HG03095 (cell line): ENCODE measurements around the gene ADD3.

ENCODE experiments used
- ATAC-seq: cut with Tn5 transposase; IDR thresholded peaks from one replicate; pipeline ENCODE4 v1.9.1; 2021; ENCODE audit warnings: moderate library complexity; ENCODE audit not compliant: unreplicated experiment

The ADD3 gene

DNA sequence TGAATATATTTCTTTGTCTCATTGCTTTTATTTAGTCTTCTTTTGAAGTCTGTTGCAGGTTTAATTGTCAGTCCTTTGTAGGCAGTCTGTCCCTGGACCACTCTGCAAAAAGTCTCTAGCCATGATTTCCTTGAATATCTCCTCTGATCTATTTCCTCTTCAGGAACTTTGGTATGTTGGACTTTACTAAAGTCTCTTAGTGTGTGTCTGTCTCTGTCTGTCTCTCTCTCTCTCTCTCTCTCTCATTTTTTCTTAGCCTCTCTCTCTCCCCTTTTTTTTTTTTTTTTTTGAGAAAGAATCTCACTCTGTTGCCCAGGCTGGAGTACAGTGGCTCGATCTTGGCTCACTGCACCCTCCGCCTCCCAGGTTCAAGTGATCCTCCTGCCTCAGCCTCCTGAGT lies 57.5 kb downstream of the ADD3 start:
- ATAC-seq, result no peak

DNA sequence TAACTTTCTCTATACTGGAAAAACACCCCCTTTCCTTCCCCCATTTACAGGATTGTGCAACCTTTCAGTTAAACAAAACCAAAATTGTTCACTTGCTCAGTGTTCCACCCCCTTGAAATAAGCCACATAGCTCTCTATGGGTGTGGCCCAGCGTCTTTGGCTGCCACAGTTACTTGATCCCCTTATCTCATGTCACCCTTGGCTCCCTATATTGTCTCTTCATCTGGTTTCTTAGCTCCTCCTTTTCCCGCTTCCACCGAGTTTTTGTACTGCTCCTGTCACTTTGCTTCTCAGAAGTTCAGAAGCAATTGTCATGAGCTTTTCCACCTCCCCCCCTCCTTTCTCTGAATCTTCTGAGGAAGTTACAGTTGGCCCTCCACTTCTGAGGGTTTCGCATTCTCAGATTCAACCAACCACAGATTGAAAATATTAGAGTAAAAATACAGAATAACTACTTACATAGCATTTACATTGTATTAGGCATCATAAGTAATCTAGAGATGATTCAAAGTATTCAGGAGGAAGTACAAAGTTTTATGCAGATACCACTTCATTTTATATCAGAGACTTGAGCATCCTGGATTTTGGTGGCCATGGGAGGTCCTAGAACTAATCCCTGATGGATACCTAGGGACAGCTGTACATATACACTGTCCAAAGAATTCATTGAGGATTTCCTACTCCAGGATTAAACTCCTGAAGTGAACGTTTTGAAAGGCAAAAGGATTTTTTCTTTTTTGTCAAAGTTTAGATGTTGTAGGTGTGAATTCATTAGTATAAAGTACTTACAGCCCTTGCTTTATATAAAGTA lies 60.4 kb downstream of the ADD3 start:
- ATAC-seq, result peak; percentile 48

DNA sequence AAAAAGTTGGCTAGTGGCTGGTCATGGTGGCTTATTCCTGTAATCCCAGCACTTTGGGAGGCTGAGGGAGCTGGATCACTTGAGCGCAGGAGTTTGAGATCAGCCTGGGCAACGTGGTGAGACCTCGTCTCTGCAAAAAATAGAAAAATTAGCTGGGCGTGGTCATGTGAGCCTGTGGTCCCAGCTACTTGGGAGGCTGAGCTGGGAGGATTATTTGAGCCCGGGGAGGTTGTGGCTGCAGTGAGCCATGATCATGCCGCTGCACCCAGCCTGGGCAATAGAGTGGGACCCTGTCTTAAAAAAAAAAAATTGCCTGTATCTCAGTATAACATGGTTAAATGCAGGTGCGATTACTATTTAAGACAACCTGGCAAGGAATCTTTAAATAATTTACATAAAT lies 61.0 kb downstream of the ADD3 start:
- ATAC-seq, result no peak

DNA sequence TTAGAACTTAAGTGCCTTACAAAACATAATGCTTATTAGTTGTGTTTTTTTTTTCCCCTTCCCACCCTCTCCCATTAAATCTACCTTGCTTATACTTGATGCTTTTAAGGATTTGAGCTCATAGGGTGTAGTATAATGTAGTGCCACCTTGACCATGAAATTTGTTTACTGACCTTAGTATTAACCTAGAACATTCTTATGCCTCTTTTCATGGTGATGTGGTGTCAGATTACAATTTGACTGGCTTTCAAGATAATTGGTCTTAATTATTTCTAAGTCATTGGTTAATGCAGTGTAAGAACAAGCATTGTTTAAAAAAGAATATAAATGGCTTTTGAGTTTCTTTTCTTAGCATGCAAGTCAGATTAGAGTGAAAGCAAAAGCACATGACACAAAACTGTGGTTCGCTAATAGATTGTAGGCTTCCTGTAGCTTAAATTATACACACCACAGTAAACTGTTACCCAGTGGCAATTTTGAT lies 61.8 kb downstream of the ADD3 start:
- ATAC-seq, result peak; percentile 69

DNA sequence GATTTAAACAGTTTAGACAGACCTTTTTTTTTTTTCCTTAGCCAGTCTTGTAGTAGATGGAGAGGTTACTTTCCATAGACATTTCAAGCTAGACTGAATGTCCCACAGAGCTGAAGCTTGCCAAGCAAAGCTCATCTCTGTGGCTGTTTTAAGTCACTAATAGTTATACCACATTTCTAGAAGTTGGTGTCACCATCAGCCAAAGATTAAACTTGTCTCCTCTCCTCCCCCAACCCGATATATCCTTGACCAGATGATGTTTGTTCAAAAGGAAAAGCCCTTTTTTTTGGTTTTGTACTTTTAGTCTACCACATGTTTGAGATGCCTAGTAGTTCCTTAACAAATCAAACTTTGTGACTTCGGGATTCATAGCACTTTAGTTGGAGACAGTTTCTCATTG lies 66.1 kb downstream of the ADD3 start:
- ATAC-seq, result no peak

DNA sequence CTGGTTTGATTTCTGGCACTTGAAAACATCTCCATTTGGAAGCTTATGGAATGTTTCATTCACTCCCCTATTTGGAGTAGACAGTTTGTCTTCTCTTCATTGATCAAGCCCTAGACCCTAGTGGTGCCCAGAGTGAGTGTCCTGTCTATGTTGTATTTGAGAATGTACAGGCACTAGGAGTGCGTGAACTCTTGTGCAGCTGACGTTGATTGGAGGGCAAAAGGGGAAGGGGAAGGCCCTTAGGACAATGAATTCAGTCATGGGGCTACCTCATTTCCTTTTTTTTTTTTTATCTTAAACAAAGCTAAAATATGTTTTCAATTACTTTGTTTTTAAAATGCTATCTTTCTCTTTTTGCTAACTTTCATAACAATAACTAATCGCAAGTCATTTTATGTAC lies 66.5 kb downstream of the ADD3 start:
- ATAC-seq, result no peak

DNA sequence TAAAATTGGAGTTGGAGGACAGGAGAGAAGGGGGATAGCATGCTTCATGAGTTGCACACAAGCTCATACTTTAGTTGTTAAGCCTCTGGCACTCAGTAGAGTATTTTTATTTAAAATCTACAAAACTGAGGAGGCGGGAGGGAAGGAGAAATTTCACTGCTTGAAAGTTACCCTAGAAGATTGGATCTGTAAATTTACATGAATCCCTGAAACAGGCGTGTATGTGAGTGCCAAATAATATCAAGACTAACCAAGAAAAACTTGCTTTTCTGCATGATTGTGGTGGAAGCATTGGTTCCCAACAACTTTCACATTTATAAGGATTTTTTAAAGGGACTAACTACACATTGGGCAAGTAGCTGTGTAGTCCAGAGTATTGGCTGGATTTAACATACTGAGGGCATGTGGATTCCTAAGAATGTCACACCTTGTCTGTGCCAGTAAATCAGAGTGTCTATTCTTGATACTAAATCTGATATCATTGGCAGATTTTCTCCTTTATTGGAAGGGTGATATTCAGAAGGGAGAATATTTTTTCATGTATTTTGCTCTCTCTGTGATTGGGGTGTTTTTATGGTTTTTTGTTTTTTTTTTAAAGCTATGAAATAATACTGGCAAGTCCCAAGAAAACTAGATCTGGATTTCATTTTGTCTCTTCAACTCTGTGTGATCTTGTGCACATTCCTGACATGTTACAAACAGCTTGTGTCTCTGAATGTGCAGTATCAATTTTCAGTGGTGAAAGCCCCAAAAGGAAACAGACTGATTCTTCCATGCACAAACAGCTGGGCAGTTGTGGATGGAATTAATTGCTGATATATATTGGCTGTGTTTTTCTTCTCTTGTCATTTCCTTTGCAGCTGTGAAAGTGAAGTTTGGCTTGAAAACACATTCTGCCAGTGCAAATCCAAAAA lies 67.2 kb downstream of the ADD3 start:
- ATAC-seq, result no peak

DNA sequence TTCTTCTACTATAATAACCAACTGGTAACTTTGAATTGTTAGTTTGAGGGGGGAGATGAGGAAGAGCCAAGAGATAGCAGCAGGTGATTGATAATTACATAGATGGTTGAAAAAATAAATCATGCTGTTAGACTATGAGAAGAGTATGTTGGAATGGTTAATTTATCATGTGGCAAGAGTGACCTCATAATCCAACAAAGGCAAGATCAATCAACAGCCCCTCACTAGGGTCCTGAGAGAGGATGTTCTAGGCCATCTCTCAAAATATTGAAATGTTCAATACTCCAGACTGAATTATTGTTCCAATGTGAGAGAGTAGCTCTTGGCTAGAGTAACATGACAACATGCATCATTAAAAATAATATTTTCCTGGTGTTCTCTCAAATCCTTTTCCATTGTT lies 67.9 kb downstream of the ADD3 start:
- ATAC-seq, result no peak

DNA sequence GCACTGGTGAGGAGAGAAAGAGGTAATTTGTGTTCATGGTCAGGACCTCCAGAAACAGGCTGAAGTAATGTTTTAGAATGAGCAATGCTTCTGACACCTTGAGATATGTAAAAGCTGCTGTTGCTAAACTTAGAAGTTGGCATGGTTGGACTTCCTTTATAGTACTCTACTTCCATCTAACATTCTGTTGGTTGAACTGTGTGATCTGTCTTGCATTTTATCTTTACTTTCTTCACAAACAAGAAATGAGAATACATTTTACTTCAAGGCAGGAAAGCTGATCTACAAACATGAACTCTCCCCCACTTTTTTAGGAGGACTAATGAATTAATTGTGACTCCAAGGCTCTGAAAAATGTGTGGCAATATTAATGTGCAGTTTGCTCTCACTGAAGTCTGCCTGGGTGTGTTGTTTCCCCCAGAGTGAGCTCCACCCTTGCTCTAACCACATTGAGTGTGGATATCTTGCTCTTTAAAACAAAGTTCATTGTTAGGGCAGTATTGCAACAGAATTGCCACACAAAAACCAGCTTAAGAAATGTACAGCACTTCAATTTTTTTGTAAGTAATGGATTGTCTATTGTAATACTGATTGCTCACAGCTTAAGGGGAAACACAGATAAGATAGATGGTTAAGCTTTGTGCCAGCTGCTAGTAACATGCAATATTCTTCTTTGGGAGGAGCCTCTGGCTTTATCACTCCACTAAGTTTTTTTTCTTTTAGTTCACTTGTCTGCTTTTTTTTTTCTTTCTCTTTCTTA lies 69.0 kb downstream of the ADD3 start:
- ATAC-seq, result peak; percentile 69

DNA sequence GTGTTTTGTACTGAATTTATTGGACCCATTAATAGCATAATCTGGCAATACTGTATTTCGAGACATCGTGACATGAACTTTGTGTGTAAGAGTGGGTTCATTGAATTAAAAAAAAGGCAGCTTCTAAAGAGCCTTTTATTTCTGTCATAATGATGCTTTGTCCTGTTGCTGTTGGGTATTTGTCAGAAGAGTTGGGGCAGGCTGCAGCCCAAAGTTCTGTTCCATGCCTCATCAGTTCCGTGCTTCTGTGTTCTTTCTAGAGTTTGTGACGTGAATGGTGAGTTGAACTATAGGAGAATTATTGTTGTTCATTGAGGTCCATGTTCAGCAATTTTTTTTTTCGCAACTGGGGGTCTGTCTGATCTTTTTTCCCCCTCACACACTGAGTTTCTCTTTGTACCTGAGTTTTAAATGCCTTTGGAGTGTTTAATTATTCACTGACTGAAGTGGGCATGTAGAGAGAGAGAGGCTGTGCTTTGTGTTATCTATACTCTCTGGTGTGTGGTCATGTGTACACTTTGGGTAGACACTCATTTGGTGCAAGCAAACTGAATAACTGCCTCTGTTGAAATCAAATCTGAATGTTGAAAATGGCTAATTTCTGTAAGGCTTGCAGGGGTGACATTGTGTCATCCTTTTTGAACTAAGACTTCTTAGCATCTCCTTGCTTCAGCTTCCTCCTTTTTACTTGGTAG lies 69.8 kb downstream of the ADD3 start:
- ATAC-seq, result no peak

DNA sequence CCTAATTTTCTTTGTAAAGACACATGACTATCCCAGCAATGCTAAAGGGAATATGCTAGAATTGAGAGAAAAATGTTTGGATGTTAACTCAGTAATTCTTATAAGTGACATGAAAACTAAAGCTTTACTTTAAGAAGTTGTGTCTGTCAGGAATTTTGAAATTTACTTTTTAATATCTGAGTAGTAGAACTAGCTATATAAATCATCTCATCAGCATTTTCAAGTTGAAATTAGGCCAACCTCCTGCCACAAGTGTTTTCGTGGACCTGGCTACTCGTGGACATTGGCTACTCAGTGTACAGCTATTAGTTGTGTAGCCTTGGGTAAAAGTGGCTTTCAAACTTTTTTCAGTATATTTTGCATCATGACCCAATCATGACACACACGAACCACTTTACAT lies 70.5 kb downstream of the ADD3 start:
- no peak for ATAC-seq

DNA sequence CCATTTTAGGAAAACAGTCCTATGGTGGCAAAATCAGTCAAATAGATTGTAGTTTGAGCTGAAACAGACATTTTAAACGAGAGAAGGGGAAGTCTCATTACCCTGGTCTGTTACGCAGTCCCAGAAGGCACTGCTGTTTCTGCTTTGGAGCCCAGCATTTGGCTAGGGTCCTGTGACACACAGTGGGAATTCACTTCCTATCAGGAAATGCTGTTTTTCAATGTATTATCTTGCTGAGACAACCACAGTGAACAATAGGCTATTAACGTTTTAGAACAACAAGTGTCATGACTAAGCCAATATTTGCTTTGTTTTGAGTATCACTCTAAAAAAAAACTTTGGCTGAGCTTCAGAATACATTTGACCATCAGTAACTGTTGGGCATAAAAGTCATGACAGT lies 74.1 kb downstream of the ADD3 start:
- ATAC-seq, result no peak

DNA sequence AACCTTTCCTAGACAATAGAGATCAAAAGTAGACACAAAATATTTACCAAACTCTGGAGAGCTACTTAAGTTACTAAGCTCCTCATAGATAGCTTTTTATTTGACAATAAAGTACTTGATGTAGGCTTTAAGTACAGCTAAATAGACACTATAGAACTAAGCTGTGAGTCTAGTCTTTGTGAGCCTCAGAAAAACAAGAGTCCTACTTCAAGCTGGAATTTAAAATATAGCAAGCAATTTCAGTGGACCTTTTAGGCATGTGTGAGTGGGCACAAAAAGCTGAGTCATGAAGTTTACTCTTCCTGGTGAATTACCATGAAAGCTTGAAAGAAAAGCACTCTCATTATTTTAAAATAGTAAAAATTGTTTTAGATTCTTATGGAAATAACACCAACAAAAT lies 76.1 kb downstream of the ADD3 start:
- ATAC-seq, result no peak

DNA sequence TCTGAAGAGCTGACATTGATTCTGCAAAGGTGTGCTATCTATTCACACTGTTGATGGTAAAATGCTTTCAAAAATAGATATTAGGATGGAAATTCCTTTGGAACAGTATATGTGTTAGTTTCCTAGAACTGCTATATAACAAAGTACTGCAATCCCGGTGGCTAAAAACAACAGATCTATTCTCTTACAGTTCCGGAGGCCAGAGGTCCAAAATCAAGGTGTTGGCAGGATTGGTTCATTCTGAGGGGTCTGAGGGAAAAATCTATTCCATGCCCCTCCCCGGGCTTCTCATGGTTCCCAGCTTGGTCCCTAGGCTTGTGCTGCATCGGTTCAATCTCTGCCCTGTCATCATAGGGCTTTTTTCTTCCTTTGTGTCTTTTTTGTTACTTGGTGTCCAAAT lies 79.9 kb downstream of the ADD3 start:
- no peak for ATAC-seq

DNA sequence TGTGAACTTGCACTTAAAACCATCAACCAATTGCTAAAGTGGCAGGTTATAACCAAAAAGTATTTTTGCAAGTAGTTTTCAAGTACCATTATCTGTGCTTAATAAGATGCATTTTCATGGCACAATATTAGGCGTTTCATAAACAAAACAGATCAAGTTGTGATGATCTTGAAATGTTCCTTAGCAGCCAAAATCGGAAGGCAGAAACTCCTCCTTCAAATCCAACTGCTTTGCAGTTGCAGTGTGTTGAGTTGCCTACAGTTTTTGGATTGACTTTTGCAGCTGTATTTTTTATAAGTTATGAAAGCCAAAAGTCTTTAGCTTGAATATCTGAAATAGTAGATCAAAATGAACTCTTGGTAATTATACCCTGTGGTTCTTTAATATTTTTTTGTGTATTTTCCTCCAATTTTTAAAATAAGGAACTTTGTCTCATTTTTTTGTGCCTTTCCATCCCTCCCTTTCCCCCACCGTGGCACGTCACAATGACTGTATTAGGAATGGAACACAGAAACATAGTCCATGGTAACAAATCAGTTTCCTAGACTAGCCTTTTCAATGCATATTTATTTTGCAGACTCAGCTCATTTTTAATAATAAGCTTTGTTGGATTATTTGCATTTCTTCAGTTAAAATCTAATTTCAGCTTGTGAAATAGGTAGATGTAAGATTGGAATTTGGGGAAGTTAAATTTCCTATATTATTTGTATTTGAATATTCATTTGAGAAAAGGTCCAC lies 80.8 kb downstream of the ADD3 start:
- ATAC-seq, result no peak

DNA sequence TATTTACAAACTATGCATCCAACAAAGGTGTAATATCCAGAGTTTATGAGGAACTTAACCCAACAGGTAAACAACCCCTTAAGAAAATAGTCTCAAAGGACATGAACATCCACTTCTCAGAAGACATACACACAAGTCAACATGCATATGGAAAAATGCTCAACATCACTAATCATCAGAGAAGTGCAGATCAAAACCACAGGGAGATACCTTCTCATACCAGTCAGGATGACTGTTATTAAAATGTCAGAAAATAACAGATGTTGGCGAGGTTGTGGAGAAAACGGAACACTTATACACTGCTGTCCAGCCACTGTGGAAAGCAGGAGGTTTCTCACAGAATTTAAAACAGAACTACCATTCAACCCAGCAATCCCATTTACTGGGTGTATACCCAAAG lies 84.0 kb downstream of the ADD3 start:
- ATAC-seq, result no peak

DNA sequence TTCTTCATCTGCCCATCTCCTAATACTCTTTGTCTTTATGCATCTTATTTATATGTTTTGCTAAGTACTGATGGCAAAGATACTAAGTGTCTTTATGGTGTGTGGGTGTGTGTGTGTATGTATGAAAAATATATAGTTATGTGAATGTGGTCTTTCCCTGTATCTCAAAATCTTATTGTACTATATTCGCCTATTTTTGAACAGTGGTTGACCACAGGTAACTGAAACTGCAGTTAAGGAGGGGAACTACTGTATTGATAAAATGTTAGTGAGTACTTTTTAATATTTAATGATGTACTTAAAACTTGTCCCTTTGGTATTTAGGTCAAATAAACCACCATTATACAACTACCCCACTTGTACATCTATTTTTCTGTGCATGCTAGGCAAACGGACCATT lies 85.9 kb downstream of the ADD3 start:
- no peak for ATAC-seq

DNA sequence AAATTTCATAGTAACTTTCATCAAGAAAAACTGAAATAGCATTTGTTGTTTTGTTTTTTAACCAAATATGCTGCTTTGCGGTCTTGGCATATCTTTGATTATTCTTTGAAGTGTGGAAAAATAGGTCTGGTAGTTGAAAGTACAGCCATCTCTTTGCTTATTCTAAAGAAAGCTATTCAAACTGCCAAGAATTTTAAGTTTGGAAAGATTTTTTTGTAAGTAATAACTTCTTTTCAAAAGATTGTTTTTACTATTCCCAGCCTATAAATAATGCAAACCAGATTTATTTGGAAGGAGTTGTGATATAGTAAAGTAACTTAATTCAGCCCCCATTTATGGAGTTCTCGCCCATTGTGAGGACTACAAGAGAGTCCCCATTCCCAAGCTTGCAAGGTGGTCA lies 87.0 kb downstream of the ADD3 start:
- ATAC-seq, result no peak

DNA sequence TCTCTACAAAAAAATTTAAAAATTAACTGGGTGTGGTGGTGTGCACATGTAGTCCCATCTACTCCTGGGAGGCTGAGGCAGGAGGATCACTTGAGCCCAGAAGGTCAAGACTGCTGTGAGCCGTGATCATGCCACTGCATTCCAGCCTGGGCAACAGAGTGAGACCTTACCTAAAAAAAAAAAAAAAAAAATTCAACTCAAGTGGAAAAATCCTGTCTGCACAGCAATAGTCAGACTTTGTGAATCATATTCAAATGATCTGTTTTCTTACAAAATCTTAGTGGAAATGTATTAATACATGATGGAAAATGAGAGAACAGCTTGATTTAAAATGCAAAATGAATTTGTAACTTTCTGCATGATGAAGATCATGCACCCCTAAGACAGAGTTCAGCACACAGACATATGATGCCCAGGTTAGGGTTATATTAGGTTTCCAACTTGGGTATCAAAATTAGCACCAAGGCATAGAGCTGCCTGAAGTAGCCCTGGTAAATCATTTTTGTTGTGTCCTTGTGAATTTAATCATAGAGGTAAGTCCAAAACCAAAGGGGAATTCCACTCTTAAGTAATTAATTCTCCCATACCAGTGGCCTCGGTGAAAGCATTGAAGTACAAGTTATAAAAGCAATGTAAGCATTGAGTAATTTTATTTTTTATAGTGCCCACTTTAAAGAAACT lies 93.8 kb downstream of the ADD3 start:
- ATAC-seq, result no peak
